ENCODE results near the gene SLC9A9.

The SLC9A9 gene

DNA sequence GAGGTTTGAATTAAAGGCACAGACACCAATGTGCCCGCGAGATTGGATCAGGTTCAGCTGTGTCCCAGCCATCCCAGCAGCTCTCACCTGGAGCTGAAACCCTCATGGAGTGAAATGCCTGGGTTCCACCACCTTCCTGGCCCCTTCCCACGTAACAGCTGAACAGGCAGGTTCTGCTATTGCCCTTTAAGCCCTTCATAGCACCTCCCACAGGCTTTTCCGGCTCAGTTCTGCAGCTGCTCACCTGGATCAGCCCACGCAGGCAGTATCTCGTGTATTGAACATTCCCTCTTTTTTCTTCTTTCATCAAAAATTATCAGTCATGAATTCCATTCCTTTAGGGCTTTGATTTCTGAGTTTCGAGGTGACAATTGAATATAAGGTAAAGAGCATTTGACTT, 129.8 kb downstream of the SLC9A9 start:
- TF ChIP-seq, protein P1, sequence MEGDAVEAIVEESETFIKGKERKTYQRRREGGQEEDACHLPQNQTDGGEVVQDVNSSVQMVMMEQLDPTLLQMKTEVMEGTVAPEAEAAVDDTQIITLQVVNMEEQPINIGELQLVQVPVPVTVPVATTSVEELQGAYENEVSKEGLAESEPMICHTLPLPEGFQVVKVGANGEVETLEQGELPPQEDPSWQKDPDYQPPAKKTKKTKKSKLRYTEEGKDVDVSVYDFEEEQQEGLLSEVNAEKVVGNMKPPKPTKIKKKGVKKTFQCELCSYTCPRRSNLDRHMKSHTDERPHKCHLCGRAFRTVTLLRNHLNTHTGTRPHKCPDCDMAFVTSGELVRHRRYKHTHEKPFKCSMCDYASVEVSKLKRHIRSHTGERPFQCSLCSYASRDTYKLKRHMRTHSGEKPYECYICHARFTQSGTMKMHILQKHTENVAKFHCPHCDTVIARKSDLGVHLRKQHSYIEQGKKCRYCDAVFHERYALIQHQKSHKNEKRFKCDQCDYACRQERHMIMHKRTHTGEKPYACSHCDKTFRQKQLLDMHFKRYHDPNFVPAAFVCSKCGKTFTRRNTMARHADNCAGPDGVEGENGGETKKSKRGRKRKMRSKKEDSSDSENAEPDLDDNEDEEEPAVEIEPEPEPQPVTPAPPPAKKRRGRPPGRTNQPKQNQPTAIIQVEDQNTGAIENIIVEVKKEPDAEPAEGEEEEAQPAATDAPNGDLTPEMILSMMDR (conservative IDR thresholded peaks at IDR 0.05; ENCODE audit: control insufficient read depth, insufficient read depth, low read depth, low read length): no peak
- DNase-seq (ENCODE audit: low read depth): no peak
- no peak overlapping the region for H3K4me3 ChIP-seq (ENCODE audit: control insufficient read depth, low read depth, low read length)

DNA sequence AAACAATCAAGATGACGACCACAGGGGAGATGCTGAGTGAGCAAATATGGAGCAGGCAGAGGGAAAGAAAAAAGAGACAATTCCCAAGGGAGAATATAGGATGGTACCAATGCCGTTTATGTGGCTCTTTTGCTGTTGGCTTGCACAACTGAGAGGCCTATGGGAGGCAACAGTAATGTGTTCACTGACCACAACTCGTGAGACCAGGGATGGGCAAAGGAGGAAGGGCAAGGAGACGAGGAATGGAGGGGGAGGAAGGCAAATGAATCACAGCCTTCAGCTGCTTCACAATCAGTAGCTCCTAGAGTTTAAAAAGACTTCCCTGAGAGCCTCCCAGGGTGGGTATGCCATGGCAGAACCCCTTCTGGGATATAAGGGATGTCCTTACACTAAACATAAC, 131.5 kb downstream of the SLC9A9 start:
- DNase-seq (ENCODE audit: low read depth): peak; percentile 23
- TF ChIP-seq, protein P1 (conservative IDR thresholded peaks at IDR 0.05; ENCODE audit: control insufficient read depth, insufficient read depth, low read depth, low read length): no peak
- no peak overlapping the region for H3K4me3 ChIP-seq (ENCODE audit: control insufficient read depth, low read depth, low read length)

DNA sequence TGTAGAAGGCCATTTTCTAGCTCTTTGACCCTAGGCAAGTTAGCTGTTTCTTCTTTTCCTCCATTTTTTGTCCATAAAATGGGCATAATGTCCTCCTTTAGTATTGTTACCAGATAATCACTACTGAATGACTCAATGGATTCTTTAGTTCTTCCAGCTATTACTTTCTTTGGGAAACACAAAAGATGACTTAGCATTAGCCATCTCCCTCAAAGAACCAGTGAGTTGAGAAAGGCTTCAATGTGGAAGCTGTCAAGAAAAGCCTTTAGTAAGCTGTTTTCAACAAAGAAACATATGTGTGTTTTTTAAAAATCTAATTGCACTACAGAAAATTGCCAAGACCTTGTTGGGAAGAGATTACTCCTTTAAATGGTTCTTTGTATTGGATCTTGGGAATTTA, 135.7 kb downstream of the SLC9A9 start:
- TF ChIP-seq, protein P1 (conservative IDR thresholded peaks at IDR 0.05; ENCODE audit: control insufficient read depth, insufficient read depth, low read depth, low read length): no peak
- no peak for DNase-seq (ENCODE audit: low read depth)
- H3K4me3 ChIP-seq (ENCODE audit: control insufficient read depth, low read depth, low read length): no peak overlapping the region

DNA sequence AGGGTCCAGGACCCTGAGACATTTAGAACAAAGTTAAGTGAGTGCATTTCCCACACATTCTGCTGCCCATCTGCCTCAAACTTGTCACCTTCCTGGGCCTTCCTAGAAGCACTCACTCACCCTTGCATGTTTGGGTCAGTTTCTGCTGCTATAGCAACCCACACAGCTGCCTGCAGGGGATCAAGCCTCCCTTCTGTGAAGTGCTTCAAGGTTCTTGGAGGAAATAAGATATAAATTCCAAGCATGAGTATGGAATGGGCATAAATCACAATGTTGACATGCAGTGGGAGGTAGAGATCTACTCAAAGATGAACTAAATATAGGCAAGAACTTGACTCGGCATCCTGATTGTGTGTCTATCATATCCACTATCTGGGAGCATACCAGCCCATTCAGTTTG, 140.4 kb downstream of the SLC9A9 start:
- no peak overlapping the region for H3K4me3 ChIP-seq (ENCODE audit: control insufficient read depth, low read depth, low read length)
- peak; percentile 32 for DNase-seq (ENCODE audit: low read depth)
- TF ChIP-seq, protein P1 (conservative IDR thresholded peaks at IDR 0.05; ENCODE audit: control insufficient read depth, insufficient read depth, low read depth, low read length): no peak

- no peak for DNase-seq (ENCODE audit: low read depth)
- no peak overlapping the region for H3K4me3 ChIP-seq (ENCODE audit: control insufficient read depth, low read depth, low read length)
- TF ChIP-seq, protein P1 (conservative IDR thresholded peaks at IDR 0.05; ENCODE audit: control insufficient read depth, insufficient read depth, low read depth, low read length): no peak
Observed at GRCh38 chr3:143700431-143700975, 147.8 kb downstream of the SLC9A9 start.

GRCh38 chr3:143699424-143699823, 148.8 kb downstream of the SLC9A9 start:
- no peak overlapping the region for H3K4me3 ChIP-seq (ENCODE audit: control insufficient read depth, low read depth, low read length)
- no peak for DNase-seq (ENCODE audit: low read depth)
- TF ChIP-seq, protein P1 (conservative IDR thresholded peaks at IDR 0.05; ENCODE audit: control insufficient read depth, insufficient read depth, low read depth, low read length): no peak
